Neural cell (in vitro differentiated cells): ENCODE results near the gene LHX2. TPM values are rescaled to one million over a fixed set of nuclear protein-coding genes. Genes with fewer than 3 reads are reported as not detected.

Experiments
- H2AFZ ChIP-seq: fragments of 200-600, 300-800 bp; sonication (generic), shearing (Covaris generic); 2 replicates; pipeline ENCODE4 v1.6.0; 2014; ENCODE audit warnings: low read depth, mild to moderate bottlenecking, antibody characterized with exemption, low read length, moderate library complexity
- H3F3A ChIP-seq: fragments of 200-600 bp; shearing (Covaris generic); 2 replicates; pipeline ENCODE4 v1.6.1; 2016; ENCODE audit warnings: mild to moderate bottlenecking, moderate library complexity, mixed read lengths, antibody characterized with exemption, low read length; ENCODE audit not compliant: insufficient read depth, poor library complexity, severe bottlenecking
- H3K27ac ChIP-seq: fragments of 200-600, 300-800 bp; sonication (generic), shearing (Covaris generic); 2 replicates; pipeline ENCODE4 v1.5.1; 2014; ENCODE audit warnings: mild to moderate bottlenecking, low read length, moderate library complexity
- H3K27me3 ChIP-seq: fragments of 300-800, 200-600 bp; sonication (generic), shearing (Covaris generic); 2 replicates; pipeline ENCODE4 v1.6.0; 2014; ENCODE audit warnings: mild to moderate bottlenecking, low read depth, low read length, moderate library complexity; ENCODE audit not compliant: insufficient read depth
- H3K36me3 ChIP-seq: fragments of 300-800, 200-600 bp; sonication (generic), shearing (Covaris generic); 2 replicates; pipeline ENCODE4 v1.5.1; 2014; ENCODE audit warnings: mild to moderate bottlenecking, antibody characterized with exemption, low read length, moderate library complexity; ENCODE audit not compliant: insufficient read depth
- H3K4me2 ChIP-seq: fragments of 300-800, 200-600 bp; sonication (generic), shearing (Covaris generic); 2 replicates; pipeline ENCODE4 v1.6.0; 2014; ENCODE audit warnings: mild to moderate bottlenecking, low read length
- H3K4me3 ChIP-seq: fragments of 300-800, 200-600 bp; sonication (generic), shearing (Covaris generic); 2 replicates; pipeline ENCODE4 v1.5.1; 2014; ENCODE audit warnings: mild to moderate bottlenecking, low read length, moderate library complexity
- H3K79me2 ChIP-seq: fragments of 200-600 bp; shearing (Covaris generic); replicated peaks from 2 replicates; pipeline ENCODE4 v1.6.0; 2014; ENCODE audit warnings: mild to moderate bottlenecking, low read length, moderate library complexity; ENCODE audit not compliant: insufficient read depth
- H3K9ac ChIP-seq: fragments of 300-800, 200-600 bp; sonication (generic), shearing (Covaris generic); 2 replicates; pipeline ENCODE4 v1.6.1; 2016; ENCODE audit warnings: mild to moderate bottlenecking, low read length, mixed read lengths
- H3K9me2 ChIP-seq: fragments of 200-600 bp; shearing (Covaris generic); 2 replicates; pipeline ENCODE4 v1.6.1; 2016; ENCODE audit warnings: mild to moderate bottlenecking, low read length, mixed read lengths; ENCODE audit not compliant: insufficient read depth
- H3K9me3 ChIP-seq: fragments of 200-600, 300-800 bp; sonication (generic), shearing (Covaris generic); 2 replicates; pipeline ENCODE4 v1.6.1; 2016; ENCODE audit warnings: mild to moderate bottlenecking, mixed run types, low read length, moderate library complexity, mixed read lengths
- H4K20me1 ChIP-seq: fragments of 200-600 bp; shearing (Covaris generic); 2 replicates; pipeline ENCODE4 v1.6.1; 2016; ENCODE audit warnings: mild to moderate bottlenecking, mixed run types; ENCODE audit not compliant: insufficient read depth
- EP300 ChIP-seq: fragments of 450-650 bp; conservative IDR thresholded peaks from 2 replicates; pipeline ENCODE4 v1.6.1; 2014; ENCODE audit warnings: antibody characterized with exemption, mild to moderate bottlenecking, moderate library complexity; ENCODE audit not compliant: poor library complexity, severe bottlenecking
- EZH2 ChIP-seq: fragments of 200-600, 300-800 bp; shearing (Covaris generic), sonication (generic); IDR thresholded peaks from 2 replicates; pipeline ENCODE4 v1.6.1; 2014; ENCODE audit warnings: antibody characterized with exemption, low read length, borderline replicate concordance, mild to moderate bottlenecking; ENCODE audit not compliant: insufficient read depth, poor library complexity, severe bottlenecking
- MXI1 ChIP-seq: fragments of 450-650 bp; conservative IDR thresholded peaks from 2 replicates; pipeline ENCODE4 v1.6.1; 2014; ENCODE audit warnings: antibody characterized with exemption, mild to moderate bottlenecking; ENCODE audit not compliant: poor library complexity, severe bottlenecking
- POLR2AphosphoS5 ChIP-seq: IDR thresholded peaks from 2 replicates; pipeline ENCODE4 v1.6.1; 2012
- RAD21 ChIP-seq: fragments of 450-650 bp; conservative IDR thresholded peaks from 2 replicates; pipeline ENCODE4 v1.6.1; 2014; ENCODE audit warnings: antibody characterized with exemption, mild to moderate bottlenecking, moderate library complexity
- SMC3 ChIP-seq: fragments of 450-650 bp; conservative IDR thresholded peaks from 2 replicates; pipeline ENCODE4 v1.6.1; 2014; ENCODE audit warnings: antibody characterized with exemption, mild to moderate bottlenecking, moderate library complexity; ENCODE audit not compliant: poor library complexity
- TAF1 ChIP-seq: IDR thresholded peaks from 2 replicates; pipeline ENCODE4 v1.6.1; 2012; ENCODE audit warnings: low read depth
- polyA plus RNA-seq: library from polyadenylated mRNA; depleted of rRNA; stranded (reverse); fragments of >200 nt; gene quantifications from 2 replicates; pipeline ENCODE4 v1.2.3, GENCODE V29; 2014
- TF ChIP-seq, protein P1 (sequence below): IDR thresholded peaks from 2 replicates; pipeline ENCODE4 v1.6.1; 2012; ENCODE audit warnings: borderline replicate concordance
- TF ChIP-seq, protein P2 (sequence below): fragments of 450-650 bp; IDR thresholded peaks from 2 replicates; pipeline ENCODE4 v1.5.1; 2014; ENCODE audit warnings: antibody characterized with exemption, mild to moderate bottlenecking, moderate library complexity; ENCODE audit not compliant: poor library complexity, severe bottlenecking

LHX2 gene
- polyA plus RNA-seq, 1 donor from 2014 or later, result 3.6 TPM

DNA sequence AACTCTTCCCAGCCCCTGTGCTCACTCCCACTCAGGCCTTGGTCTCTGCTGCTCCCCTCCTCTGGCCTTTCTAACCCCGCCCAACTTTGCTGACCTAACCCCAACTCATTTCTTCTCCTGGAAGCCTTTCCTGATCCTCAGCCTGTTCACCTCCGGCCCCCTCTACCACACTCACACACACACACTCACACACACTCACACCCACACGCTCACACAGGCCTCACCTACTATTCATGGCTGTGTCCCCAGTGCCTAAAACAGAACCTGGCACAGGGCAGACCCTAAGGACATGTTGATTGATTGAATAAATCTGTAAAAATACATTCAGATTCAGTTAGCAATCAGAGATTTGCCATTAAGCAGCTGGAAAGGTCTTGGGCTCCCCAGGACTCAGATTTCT, 28.5 kb upstream of the LHX2 start:
- no peak overlapping the region for H3K27ac ChIP-seq
- H2AFZ ChIP-seq, result no peak overlapping the region
- no peak overlapping the region for H3K4me2 ChIP-seq
- H3K9me2 ChIP-seq, result no peaks in the 10 kb centered on the region
- no peaks in the 10 kb centered on the region for H3K9me3 ChIP-seq
- H3K4me3 ChIP-seq, result no peak overlapping the region
- TF ChIP-seq EZH2, result no peak
- TF ChIP-seq MXI1, result no peak
- TF ChIP-seq, protein P1, sequence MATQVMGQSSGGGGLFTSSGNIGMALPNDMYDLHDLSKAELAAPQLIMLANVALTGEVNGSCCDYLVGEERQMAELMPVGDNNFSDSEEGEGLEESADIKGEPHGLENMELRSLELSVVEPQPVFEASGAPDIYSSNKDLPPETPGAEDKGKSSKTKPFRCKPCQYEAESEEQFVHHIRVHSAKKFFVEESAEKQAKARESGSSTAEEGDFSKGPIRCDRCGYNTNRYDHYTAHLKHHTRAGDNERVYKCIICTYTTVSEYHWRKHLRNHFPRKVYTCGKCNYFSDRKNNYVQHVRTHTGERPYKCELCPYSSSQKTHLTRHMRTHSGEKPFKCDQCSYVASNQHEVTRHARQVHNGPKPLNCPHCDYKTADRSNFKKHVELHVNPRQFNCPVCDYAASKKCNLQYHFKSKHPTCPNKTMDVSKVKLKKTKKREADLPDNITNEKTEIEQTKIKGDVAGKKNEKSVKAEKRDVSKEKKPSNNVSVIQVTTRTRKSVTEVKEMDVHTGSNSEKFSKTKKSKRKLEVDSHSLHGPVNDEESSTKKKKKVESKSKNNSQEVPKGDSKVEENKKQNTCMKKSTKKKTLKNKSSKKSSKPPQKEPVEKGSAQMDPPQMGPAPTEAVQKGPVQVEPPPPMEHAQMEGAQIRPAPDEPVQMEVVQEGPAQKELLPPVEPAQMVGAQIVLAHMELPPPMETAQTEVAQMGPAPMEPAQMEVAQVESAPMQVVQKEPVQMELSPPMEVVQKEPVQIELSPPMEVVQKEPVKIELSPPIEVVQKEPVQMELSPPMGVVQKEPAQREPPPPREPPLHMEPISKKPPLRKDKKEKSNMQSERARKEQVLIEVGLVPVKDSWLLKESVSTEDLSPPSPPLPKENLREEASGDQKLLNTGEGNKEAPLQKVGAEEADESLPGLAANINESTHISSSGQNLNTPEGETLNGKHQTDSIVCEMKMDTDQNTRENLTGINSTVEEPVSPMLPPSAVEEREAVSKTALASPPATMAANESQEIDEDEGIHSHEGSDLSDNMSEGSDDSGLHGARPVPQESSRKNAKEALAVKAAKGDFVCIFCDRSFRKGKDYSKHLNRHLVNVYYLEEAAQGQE, result no peak
- TF ChIP-seq, protein P2, sequence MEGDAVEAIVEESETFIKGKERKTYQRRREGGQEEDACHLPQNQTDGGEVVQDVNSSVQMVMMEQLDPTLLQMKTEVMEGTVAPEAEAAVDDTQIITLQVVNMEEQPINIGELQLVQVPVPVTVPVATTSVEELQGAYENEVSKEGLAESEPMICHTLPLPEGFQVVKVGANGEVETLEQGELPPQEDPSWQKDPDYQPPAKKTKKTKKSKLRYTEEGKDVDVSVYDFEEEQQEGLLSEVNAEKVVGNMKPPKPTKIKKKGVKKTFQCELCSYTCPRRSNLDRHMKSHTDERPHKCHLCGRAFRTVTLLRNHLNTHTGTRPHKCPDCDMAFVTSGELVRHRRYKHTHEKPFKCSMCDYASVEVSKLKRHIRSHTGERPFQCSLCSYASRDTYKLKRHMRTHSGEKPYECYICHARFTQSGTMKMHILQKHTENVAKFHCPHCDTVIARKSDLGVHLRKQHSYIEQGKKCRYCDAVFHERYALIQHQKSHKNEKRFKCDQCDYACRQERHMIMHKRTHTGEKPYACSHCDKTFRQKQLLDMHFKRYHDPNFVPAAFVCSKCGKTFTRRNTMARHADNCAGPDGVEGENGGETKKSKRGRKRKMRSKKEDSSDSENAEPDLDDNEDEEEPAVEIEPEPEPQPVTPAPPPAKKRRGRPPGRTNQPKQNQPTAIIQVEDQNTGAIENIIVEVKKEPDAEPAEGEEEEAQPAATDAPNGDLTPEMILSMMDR, result no peak
- no peak for TF ChIP-seq SMC3
- TF ChIP-seq RAD21, result no peak
- no peaks in the 10 kb centered on the region for H3K27me3 ChIP-seq
- H3K9ac ChIP-seq, result no peak overlapping the region
- no peaks in the 10 kb centered on the region for H4K20me1 ChIP-seq
- no peaks in the 10 kb centered on the region for H3K79me2 ChIP-seq
- no peaks in the 10 kb centered on the region for H3F3A ChIP-seq
- H3K36me3 ChIP-seq, result no peaks in the 10 kb centered on the region

DNA sequence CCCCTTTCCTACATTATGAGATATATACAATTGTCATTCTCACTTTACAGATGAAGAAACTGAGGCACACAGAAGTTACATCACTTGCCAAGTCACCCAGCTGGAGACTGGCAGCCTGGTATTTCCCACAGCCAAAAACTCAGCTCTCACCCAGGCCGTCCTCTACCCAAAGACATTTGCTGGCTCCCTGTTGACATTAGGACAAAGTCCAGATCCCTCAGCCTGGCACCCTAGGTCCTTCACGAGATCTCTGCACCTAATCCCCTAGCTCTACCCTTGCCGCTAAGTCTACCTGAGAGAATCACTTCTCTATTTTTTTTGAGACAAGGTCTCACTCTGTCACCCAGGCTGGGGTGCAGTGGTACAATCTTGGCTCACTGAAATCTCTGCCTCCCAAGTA, 26.8 kb upstream of the LHX2 start:
- H3F3A ChIP-seq, result no peaks in the 10 kb centered on the region
- H3K27me3 ChIP-seq, result no peaks in the 10 kb centered on the region
- H4K20me1 ChIP-seq, result no peaks in the 10 kb centered on the region
- no peak overlapping the region for H3K4me2 ChIP-seq
- no peaks in the 10 kb centered on the region for H3K36me3 ChIP-seq
- no peak overlapping the region for H3K4me3 ChIP-seq
- no peaks in the 10 kb centered on the region for H3K9me3 ChIP-seq
- H3K79me2 ChIP-seq, result no peaks in the 10 kb centered on the region
- no peak overlapping the region for H3K27ac ChIP-seq
- TF ChIP-seq, protein P2, result no peak
- no peak for TF ChIP-seq POLR2AphosphoS5
- TF ChIP-seq SMC3, result no peak
- no peak for TF ChIP-seq EP300
- TF ChIP-seq, protein P1, result no peak
- no peak for TF ChIP-seq EZH2
- TF ChIP-seq TAF1, result no peak
- TF ChIP-seq MXI1, result no peak
- TF ChIP-seq RAD21, result no peak
- H3K9ac ChIP-seq, result no peak overlapping the region
- H2AFZ ChIP-seq, result no peak overlapping the region
- no peaks in the 10 kb centered on the region for H3K9me2 ChIP-seq
